ENCODE results near the gene ARVCF. TPM values are rescaled to one million over a fixed set of nuclear protein-coding genes. Genes with fewer than 3 reads are reported as not detected.

The ARVCF gene
- polyA plus RNA-seq, 1 donor = 122 TPM

DNA sequence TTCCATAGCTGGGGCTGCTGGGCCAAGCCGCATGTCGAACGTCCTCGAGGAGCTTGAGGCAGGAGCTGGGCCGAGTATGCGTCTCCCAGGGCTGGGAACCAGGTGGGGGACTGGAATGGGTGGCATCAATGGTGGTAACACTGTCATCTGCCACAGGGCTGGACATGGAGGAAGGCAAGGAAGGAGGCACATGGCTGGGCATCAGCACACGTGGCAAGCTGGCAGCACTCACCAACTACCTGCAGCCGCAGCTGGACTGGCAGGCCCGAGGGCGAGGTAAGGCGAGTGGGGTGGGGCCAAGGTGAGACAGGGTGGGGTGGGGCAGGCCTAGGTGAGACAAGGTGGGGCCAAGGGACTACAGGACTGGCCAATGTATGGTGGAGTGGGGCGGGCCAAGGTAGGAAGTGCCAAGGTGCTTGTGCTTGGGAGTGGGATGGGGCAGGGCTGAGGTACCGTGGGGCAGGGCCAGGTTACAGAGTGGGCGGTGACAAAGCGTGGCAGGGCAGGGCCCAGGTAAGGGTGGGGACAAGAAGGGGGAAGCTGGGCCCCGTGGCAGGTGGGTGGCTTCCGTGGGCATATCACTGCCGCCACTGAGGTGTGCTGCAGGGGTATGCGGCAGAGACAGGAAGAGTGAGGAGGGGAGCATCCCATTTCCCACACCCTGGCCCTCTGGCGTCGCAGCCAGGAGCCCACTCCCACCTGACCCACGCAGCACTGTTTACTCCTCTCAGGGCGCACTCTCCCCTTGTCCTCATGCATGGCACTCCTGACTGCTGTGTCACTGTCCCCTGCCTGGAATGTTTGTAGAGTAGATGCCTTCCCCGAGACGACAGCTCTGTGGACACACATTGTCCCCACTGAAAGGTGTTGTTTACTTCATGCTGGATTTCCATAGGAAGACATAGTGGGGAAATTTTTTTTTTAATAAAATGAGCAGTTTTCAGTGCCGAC lies 36.0 kb upstream of the ARVCF start:
- no peak for DNase-seq (ENCODE audit: low read depth)

DNA sequence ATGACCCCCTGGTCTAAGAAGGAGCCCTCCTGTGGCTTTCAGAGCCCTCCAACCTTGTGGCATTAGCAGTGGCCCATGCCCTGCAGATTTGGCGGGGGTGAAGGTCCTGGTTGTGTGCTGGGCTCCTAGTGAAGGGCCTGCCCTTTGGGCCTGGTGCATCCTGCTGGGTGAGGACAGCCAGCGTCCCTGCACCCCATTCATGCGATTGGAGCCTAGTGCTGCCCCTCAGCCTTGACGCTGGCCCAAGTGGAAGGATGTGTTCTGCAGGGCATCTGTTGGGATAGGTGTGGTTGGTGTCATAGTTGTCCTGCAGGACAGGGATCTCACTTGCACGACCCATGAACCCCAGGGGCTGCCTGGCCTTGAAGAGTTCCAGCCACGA lies 35.3 kb upstream of the ARVCF start:
- no peak for DNase-seq (ENCODE audit: low read depth)

DNA sequence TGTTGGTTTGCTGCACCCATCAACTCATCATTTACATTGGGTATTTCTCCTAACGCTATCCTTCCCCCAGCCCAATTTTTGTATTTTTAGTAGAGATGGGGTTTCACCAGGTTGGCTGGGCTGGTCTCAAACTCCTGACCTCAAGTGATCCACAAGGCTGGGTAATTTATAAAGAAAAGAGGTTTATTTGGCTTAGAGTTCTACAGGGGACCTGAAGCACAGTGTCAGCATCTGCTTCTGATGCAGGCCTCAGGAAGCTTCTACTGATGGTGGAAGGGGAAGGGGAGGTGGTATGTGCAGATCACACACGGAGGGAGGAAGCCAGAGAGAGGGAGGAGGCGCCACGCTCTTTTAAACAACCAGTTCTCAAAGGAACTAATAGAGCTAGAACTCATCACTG lies 30.1 kb upstream of the ARVCF start:
- no peak for DNase-seq (ENCODE audit: low read depth)

DNA sequence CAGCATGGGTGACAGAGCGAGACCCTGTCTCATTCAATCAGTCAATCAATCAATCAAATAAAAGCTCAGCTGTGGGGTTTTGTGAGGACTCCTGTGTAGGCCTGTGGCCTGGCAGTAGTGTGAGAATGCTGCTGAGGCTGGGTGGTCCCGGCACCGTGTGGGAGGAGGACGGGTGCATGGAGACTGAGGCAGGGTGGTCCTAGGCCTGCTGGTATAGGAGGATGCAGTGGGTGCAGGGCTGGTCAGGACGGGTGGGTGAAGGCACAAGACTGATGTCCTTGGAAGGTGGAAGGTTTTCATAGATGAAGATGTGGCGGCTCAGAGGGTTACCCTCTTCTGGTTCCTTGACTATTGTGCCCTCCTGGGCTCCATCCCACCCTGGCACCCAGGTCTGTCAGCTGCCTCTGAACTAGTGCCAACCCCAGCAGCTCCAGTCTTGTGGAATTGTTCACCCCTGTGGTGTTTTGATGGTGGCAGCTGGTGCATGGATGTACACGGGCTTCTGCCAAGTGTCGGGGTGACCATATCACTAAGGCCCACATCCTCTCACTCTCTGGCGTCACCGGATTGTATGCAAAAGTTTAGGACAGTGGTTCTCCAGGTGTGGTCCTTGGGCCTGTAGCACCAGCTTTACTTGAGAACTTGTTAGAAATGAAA lies 28.0 kb upstream of the ARVCF start:
- no peak for DNase-seq (ENCODE audit: low read depth)

DNA sequence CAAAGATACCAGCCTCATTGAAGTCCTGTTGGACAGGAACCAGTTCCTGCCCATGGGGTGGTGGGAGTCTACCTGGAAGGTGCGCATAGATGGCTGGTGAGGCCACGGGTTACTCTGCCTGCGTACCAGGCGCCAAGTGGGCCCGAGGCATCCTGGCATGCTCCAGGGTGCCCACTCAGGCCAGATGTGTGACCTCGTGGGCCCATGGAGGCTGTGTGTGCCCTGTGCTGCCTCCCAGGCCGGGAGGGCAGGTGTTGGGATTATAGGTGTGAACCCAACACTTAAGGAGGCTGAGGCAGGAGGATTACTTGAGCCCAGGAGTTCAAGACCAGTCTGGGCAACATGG lies 27.3 kb upstream of the ARVCF start:
- no peak for DNase-seq (ENCODE audit: low read depth)

DNA sequence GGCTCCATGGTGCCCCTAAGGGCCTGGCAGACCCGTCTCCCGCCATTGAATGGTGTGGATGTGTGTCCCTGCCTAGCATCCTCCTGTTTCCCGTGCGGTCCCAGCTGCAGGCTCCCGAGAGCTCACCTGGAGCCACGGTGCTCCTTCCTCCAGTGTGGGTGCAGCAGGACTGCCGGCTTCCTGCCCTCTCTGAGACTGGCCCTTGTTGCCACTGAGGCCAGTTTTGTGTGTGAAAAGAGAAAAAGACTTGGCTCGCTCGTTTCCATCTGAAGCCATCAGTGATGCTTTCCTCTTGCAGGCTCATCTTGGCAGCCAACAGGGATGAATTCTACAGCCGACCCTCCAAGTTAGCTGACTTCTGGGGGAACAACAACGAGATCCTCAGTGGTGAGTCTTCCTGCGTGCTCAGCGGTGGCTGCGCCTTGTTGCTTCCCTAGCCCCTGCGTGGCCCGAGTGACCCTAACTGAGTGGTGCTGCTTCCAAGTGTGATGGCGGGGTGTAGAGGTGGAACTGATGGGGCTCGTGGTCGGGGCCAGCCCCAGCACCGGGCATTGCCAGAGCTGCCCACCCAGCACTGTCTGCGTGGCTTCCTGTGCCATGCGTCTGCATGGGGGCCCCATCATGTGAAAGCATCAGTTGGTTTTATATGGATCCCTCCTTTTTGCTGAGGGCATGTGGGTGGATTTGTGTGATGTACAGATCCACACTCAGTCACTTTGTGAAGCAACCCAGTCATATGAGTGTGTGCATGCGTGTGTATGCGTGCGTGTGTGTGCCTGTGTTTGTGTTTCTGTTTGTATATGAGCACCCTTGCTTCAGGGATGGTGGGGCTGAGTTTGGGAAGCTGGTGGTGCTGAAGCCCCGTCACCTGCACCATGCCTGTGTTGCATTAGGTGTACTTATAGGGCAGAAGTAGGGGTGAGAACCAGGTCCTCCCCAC lies 26.7 kb upstream of the ARVCF start:
- no peak for DNase-seq (ENCODE audit: low read depth)

DNA sequence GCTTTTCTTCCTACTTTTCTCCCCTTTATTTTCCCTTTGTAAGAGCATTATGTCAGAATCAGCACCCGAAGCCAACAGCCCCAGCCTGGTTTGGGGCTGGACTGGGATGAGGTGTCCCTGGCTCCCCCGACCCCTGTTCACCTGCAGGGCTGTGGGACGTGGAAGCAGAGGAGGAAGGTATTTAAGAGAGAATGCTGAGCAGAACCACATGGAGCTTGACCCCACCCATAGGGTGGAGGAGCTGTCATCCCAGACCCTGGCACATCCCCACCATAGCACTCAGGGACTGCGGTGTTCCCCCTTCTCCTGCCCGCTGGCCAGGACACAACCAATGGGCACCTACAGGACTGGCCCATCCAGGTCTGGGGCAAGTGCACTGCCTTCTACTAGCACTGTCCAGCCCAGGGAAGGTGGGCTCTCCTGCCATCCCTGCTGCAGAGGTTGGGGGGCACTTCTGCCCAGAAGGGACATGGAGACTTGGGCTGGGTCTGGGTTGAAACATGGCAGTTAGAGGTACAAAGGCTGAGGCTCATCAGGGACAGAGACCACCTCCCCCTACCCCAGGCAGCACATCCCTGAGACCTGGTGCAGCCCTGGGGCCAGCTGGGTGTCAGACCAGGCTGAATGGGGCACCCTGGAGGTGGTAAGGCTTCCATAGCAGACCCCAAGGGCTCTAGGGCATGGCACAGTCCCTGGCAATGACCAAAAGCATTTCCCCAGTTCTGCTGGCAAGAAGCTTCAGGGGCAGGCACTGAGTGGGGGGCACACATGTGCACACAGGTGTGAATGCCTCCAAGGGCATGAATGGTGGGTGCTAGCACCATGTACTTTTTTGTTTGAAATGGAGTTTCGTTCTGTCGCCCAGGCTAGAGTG lies 23.9 kb upstream of the ARVCF start:
- no peak for DNase-seq (ENCODE audit: low read depth)

DNA sequence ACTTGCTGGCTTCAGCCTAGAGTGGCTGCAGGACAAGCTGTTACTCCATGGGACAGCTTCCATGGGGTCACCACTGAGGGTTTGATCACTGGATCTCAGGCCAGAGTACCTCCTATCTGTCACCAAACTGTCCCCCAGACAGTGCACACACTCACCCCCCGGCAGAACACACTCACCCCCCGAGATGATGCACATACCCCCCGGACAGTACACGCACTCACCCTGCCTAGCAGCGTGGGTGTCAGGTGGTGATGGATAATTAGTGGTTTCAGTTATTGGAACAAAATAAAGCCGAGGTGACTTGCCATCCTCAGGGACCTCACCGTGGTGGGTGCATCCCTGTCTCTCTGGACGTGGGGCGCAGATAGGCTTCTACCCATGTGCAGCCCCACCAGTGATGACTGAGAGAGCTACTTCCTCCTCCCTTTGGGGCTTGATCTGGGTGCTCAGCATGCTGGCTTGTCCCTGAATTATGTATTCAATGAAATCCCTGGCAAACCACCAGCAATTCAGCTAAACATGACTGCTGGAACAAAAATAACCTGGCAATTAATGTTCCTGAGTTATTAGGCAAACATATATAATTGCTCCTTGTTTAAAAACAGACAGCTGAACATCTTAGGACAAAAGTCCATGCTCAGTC lies 23.2 kb upstream of the ARVCF start:
- no peak for DNase-seq (ENCODE audit: low read depth)

DNA sequence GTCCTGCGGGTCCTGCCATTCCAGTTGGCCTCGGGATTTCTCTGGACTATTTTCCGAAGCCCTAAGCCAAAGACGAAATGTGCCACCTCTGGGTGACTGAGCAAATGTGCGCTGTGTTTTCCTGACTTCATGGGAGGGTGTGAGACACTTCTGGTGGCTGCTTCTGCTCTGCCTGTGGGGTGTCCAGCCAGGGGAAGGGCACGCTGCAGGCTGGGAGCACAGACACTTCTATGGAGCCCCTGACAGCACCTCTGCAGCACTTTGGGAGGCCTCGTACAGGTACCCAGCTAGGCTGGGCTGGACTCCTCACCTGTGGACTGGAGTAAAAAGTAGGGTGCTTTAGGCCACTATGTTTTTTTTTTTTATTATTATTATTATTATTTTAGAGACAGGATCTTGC lies 22.0 kb upstream of the ARVCF start:
- DNase-seq (ENCODE audit: low read depth) = no peak

DNA sequence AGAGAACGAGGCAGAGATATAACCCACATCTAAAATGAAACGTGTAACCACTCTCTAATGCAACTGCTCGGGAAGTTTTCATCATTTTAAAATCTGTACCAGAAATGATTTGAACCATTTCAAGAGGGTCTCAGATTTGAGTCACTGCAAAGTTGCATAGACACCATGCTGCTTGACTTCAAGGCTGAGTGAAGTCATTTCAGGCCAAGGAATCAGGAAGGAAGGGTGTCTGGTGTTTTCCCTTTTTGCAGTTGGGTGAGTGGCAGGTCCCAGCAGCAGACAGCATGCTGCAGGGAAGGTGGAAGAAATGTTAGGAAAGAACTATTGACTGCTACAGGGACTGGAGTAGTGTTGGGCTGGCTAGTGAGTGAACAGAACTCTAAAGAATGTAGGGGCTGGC lies 20.8 kb upstream of the ARVCF start:
- no peak for DNase-seq (ENCODE audit: low read depth)

DNA sequence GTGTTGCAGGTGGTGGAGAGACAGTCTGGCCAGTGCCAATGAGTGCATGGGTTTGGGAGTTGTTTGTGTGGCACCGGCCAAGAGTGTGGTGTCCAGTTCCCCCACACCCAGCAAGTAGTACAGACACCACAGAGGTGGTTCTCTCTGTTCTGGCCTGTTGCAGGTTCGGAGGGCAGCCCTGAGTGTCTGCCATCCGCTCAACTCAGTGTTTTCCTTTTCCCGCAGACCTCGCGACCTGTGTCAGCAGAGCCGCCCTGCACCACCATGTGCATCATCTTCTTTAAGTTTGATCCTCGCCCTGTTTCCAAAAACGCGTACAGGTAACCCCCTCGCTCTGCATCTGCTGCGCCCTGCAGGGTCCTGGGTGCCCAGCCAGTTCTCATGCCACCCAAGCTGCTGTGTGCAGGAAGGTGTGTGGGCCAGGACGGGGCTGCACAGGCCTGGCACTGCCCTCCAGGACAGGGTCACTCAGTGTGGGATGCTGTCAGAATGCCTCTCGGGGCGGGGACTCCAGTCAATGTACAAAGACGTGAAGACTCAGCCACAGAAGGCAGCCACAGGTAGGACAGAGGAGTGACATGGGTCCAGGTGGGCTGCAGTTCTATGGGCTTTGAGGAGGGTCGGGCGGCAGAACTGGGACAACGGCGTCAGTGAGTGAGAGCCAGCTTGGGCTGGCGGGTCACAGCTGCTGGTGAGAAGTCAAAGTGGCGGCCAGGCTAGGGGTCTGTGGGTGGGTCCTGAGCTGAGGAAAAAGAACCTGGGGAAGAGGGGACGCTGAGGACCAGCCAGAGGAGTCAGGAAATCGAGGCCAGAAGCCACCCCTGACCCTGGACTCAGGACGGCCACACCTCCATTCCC lies 20.1 kb upstream of the ARVCF start:
- DNase-seq (ENCODE audit: low read depth) = no peak

DNA sequence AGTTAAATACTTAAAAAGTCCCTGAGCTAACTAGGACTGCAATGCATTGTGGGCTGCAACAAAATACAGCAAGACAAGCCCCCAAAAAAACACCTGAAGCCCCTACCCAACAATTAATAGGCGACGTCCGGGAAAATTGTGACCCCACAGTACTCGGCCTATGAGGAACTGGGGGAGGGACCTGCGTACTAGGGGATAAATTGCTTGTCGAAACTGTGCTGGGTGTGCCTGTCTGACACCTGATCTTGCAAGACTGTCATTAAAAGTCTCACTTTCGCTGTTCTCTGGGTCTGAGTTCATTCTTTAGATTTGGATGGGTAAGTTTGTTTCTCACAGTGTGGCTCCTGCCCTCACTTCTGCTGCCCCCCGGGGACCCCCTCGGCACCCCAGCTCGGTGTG lies 19.5 kb upstream of the ARVCF start:
- no peak for DNase-seq (ENCODE audit: low read depth)

DNA sequence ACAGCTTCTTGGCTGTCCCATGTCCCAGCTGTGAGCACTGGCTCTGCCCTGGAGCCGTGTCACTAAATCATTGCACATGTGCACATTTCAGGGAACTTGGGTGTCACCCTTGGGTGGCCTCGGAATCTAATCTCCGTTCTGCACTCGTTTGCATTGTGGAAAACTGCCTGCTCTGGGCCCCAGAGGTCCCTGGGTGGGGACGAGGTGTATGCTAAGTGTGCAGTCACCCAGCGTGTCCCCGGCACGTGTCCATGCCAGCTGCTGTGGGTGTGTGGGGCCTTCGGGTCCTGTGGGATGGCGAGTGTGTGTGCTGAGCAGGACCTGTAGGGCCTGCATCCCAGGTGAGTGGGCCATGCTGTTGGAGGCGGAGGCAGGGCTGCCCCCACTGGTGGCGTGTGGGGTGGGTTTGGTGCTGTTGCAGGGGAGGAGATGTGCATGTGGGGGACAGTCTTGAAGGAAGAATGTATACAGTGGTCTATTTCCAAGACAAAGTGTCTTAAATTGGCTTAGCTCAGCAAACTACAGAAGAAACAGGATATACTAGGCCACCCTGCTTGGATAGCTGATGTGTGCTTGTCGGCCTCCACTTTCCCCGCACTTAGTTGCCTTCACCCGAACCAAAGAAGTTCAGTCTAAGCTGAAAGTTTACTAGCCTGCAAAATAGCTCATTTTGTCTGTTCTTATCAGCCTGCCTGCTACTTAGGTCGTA lies 18.9 kb upstream of the ARVCF start:
- DNase-seq (ENCODE audit: low read depth) = no peak

DNA sequence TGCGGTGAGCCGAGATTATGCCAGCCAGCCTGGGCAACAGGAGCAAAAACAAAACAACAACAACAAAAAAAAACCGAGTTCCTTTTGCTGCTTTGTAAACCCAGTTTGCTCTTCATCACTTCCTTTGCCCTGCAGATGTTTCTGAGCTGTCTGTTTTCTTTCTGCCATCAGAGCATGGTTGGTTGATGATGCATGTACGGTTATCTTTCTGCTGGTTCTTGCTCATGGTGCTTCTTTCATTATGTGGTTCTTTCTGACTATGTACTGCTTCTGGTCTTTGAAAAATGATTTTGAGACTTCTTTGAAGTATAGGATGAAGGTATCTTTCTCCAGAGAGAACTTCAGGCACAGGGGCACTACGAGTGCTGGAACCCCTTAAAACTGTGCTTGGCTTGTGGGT lies 17.5 kb upstream of the ARVCF start:
- DNase-seq (ENCODE audit: low read depth) = no peak

DNA sequence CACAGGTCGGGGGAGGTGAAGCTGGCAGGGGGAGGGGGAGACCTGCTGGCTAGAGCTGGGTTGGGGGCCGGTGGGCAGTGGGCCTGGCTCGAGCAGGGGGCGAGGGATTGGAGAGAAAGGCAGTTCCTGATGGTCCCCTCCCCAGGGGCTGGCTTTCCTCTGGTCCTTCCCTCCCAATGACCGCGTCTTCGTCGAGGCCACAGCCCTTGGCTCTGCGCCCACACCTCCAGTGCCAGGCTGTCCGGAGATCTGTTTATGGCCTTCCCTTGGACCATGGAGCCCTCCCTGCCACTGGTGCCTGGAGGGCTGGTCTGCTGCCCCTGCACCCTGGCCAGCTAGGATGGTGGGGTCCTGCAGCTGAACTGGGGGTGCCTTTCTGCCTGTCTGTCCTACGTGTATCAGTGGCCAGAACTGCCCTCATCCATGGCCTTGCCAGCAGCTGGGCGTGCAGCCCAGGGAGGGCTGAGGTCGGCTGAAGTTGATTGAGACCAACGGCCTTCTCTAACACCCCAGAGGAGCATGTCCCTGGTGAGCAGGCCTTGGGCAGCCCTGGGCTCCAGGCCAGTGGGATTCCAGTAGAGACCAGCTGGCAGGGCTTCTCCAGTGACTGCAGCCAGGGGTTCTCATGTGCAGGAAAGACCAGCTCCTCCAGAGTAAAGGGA lies 16.6 kb upstream of the ARVCF start:
- DNase-seq (ENCODE audit: low read depth) = no peak

DNA sequence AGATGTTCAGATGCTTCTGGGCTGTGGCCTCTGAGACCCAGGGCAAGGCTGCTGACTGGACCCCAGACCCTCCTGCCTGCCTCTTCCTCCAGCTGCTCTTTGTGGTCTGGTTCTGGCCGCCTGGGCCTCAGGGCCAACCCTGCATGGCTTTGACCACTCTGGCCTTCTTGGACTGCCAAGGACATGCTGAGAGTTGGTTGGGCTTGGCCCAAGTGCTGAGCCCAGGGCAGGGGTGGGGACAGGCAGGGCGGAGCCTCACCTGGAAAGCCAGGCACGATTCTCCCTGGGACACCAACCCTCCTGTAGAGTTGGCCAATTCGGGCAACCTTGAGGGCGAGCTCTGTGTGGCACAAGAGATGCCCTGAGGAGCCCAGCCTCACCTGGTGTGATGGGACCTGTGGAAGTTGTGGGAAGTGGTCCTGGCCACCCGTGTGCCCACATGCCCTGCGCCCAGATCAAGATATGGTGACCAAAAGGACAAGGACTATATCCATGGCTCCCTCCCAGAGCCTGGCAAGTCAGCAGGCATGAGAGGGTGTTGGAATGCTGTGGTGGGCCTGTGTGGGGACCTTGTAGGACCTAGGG lies 15.9 kb upstream of the ARVCF start:
- no peak for DNase-seq (ENCODE audit: low read depth)

DNA sequence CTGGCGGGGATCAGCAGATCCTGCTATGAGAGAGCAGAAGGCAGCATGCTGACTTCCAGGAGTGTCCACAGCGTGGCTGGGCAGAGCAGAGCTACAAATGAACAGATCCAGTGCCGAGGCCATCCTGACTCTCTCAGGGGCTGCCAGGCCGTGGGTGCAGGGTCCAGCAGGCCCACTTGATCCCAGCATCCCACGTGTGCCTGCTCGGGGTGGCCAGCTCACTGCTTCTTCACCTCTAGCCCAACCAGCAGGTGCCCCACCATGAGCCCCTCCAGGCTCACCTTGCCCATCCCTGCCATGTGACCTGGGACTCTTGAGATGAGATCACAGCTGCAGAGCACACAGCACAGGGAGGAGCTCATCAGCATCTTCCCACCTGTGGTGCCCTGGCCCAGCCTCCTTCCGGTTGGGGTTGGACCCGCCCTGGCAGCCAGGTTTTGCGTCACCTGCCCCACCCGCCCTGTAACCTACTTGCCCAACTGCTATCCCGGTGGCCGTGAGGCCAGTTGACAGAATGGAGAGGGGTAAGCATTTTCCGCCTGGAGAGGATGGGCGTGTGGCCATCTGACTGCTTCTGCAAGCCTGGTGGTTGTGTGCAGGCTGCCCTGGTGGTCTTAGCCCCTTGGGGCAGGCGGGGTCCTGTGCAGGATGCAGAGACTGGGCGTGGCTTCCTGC lies 15.2 kb upstream of the ARVCF start:
- DNase-seq (ENCODE audit: low read depth) = no peak
